NT2/D1 (cell line): Measurements from ENCODE around the gene TBCK.

Experiments used
- SUZ12 ChIP-seq: IDR thresholded peaks from 2 replicates; pipeline ENCODE4 v1.6.1; 2011; ENCODE audit not compliant: insufficient read length, insufficient read depth; ENCODE audit errors: extremely low read depth
- YY1 ChIP-seq: IDR thresholded peaks from 2 replicates; pipeline ENCODE4 v1.6.1; 2011; ENCODE audit not compliant: insufficient read length, insufficient read depth
- ZNF274 ChIP-seq: IDR thresholded peaks from 2 replicates; pipeline ENCODE4 v1.6.1; 2011; ENCODE audit warnings: mild to moderate bottlenecking, low read depth, low read length

GRCh38 chr4:106287353-106287969 is 28.5 kb downstream of the TBCK start:
- TF ChIP-seq YY1: no peak
- TF ChIP-seq SUZ12: no peak
- TF ChIP-seq ZNF274: no peak
